ENCODE data around the gene TSPAN7. TPM values are rescaled to one million over a fixed set of nuclear protein-coding genes. Genes with fewer than 3 reads are reported as not detected.

The TSPAN7 gene
- total RNA-seq, 1 donor, result 0.09 TPM

DNA sequence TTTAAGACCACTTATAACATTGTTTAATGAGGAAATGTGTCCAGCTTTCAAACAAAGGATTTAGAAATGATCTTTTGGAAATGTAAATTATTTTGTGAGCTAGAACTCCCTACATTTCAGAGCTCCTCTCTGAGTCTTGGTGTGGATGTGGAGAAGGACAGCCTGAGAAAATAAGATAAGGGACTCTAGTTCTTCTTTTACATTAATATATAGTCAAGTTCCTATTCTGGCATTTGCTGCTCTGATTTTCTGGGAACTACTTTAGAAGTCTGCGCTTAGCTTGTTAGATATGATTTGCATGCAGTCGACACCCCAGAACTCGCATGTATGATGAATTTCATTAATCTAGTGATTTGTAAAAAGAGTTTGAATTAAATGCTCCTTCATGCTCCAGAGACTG lies 45.5 kb downstream of the TSPAN7 start:
- TF ChIP-seq, protein P1, sequence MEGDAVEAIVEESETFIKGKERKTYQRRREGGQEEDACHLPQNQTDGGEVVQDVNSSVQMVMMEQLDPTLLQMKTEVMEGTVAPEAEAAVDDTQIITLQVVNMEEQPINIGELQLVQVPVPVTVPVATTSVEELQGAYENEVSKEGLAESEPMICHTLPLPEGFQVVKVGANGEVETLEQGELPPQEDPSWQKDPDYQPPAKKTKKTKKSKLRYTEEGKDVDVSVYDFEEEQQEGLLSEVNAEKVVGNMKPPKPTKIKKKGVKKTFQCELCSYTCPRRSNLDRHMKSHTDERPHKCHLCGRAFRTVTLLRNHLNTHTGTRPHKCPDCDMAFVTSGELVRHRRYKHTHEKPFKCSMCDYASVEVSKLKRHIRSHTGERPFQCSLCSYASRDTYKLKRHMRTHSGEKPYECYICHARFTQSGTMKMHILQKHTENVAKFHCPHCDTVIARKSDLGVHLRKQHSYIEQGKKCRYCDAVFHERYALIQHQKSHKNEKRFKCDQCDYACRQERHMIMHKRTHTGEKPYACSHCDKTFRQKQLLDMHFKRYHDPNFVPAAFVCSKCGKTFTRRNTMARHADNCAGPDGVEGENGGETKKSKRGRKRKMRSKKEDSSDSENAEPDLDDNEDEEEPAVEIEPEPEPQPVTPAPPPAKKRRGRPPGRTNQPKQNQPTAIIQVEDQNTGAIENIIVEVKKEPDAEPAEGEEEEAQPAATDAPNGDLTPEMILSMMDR (IDR thresholded peaks at IDR 0.05; ENCODE audit: insufficient read depth, low read length), result no peak
- H3K4me3 ChIP-seq (ENCODE audit: low read depth, low read length), result no peak overlapping the region
- no peak for DNase-seq (ENCODE audit: low read depth)

DNA sequence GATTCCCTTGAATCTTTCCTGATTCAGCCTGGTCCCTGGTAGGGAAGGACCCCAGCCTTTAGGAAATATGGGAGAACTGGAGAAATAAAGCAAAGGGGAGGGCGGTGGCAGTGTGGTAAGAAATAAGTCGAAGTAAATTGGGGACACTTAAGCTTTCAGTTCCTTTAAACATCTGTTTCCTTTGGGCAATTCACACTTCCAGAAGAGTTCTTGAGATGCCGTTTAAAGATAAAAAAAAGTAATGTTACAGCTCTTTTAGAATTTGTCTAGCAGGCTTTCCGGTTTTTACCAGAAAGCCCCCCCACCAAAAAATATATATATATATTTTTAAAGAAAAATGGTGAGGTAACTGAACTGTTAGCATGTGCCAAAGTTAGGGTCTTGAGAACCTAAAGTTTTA lies 46.6 kb downstream of the TSPAN7 start:
- DNase-seq (ENCODE audit: low read depth), result no peak
- TF ChIP-seq, protein P1 (IDR thresholded peaks at IDR 0.05; ENCODE audit: insufficient read depth, low read length), result no peak
- no peak overlapping the region for H3K4me3 ChIP-seq (ENCODE audit: low read depth, low read length)

- TF ChIP-seq, protein P1 (IDR thresholded peaks at IDR 0.05; ENCODE audit: insufficient read depth, low read length), result no peak
- no peak for DNase-seq (ENCODE audit: low read depth)
- no peak overlapping the region for H3K4me3 ChIP-seq (ENCODE audit: low read depth, low read length)
These were observed 49.5 kb downstream of the TSPAN7 start for GRCh38 chrX:38610849-38611248.

- H3K4me3 ChIP-seq (ENCODE audit: low read depth, low read length), result no peak overlapping the region
- DNase-seq (ENCODE audit: low read depth), result no peak
- TF ChIP-seq, protein P1 (IDR thresholded peaks at IDR 0.05; ENCODE audit: insufficient read depth, low read length), result no peak
These were observed 50.9 kb downstream of the TSPAN7 start for GRCh38 chrX:38612281-38612680.

DNA sequence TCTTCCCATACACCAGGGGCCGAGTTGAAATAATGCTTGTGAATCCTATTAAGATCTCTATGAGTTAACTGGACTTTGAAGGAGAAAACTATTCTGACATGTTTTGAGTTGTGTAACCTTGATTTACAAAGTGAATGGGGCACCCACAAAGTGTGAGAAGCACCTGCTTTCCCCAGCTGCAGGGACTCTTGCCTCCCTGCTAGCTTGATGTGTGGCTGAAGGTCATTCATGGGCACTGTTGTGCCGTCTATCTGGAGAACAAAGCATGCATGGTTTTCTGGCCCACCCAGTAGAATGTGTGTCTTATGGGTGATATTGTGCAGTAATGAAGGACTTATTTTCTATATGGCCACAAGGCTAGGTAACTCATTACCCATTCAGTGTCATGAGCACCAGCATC lies 53.1 kb downstream of the TSPAN7 start:
- TF ChIP-seq, protein P1 (IDR thresholded peaks at IDR 0.05; ENCODE audit: insufficient read depth, low read length), result no peak
- no peak overlapping the region for H3K4me3 ChIP-seq (ENCODE audit: low read depth, low read length)
- DNase-seq (ENCODE audit: low read depth), result no peak

DNA sequence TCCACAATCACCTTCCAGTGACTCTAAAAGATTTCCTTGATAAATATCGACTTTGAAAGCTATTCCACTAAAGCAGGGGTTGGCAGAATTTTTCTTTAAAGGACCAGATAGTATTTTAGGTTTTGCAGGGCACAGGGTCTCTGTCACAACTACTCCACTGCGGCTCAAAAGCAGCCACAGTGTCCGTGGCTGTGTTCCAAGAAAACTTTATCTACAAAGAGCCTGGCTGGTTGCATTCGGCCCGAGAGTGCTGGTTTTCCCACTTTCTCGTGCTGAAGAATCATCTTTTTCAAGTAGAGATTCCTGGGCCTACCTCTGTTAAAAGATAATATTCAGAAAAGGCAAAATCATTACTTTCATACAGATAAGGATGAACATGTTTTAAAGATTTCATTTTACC lies 55.6 kb downstream of the TSPAN7 start:
- H3K4me3 ChIP-seq (ENCODE audit: low read depth, low read length), result no peak overlapping the region
- no peak for DNase-seq (ENCODE audit: low read depth)
- TF ChIP-seq, protein P1 (IDR thresholded peaks at IDR 0.05; ENCODE audit: insufficient read depth, low read length), result no peak

DNA sequence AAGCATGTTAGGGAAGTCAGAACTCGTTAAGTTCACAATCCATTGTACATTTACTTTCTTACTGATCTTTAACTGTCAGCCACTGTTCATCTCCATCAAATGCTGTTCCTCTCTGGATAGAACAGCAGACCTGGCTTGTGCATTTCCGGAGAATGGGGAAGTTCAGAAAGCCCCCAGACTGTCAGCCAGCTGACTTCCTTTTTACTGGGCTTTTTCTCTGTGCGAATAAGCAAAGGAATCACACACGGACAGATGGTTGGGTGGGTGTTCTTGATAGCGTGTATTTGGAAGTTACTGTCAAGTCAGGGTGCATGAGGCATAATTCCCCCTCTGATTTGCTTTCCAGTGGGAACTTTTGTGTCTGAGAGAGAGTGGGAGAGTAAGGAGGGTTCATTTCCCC lies 56.8 kb downstream of the TSPAN7 start:
- no peak for DNase-seq (ENCODE audit: low read depth)
- TF ChIP-seq, protein P1 (IDR thresholded peaks at IDR 0.05; ENCODE audit: insufficient read depth, low read length), result no peak
- H3K4me3 ChIP-seq (ENCODE audit: low read depth, low read length), result no peak overlapping the region

Measured in fibroblast of the aortic adventitia (primary cell).